HG03135 (cell line): ENCODE results near the gene PITX3.
"Not testable (repeated sequence)": the region's sequence is repeated elsewhere in the genome, so short reads cannot be mapped to it uniquely, and the experiment has no call there.

ENCODE experiments used
- ATAC-seq: cut with Tn5 transposase; IDR thresholded peaks from one replicate; pipeline ENCODE4 v1.9.1; 2021; ENCODE audit warnings: mild to moderate bottlenecking, moderate library complexity; ENCODE audit not compliant: unreplicated experiment

Gene PITX3

GRCh38 chr10:102261196-102261595 is 19.9 kb upstream of the PITX3 start:
- no peak for ATAC-seq

GRCh38 chr10:102255404-102255803 is 14.1 kb upstream of the PITX3 start:
- no peak for ATAC-seq

GRCh38 chr10:102254426-102254825 is 13.1 kb upstream of the PITX3 start:
- ATAC-seq: no peak

GRCh38 chr10:102252508-102252907 is 11.2 kb upstream of the PITX3 start:
- ATAC-seq: not testable (repeated sequence)

DNA sequence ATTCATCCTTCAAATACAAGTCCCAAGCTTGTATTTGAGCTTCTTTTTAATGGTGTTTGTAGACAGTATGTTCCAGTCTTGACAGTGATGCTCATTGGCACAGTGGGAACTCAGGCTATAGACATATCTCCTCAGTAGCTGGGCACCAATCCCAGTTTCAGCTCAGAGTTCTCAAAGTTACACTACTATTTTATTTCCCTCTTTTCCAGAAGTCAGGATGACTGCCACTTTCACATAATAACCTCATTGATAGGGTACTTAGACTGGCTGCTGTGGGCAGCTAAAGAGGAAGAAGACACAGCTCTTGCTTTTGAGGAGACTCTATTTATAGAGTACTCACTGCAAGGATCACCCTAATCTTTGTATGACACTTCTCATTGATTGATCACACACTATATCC is 6.4 kb upstream of the PITX3 start:
- no peak for ATAC-seq

DNA sequence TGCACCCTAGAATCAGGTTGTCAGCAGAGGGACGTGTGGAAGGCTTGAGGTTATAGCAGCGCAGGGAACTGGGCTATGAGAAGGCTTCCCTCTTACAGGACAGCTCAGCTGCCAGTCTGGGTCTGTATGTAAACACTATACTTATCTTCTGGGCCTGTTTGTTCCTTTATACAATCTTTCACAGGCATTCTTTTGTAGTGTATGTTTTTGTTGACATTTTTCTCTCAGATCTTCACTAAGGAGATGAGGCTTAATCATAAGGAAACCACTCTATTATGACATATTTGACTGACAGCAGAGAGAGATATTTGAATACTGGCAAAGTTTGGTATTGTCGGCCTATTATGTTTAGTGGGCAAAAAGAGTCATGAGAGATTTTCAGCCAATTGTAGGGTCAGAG is 4.9 kb upstream of the PITX3 start:
- no peak for ATAC-seq

- ATAC-seq: no peak
Observed at GRCh38 chr10:102245932-102246251, 4.6 kb upstream of the PITX3 start.

GRCh38 chr10:102245082-102245931 is 4.0 kb upstream of the PITX3 start, which contains the start of gene GBF1:
TSS of gene GBF1 (plus strand) at chr10:102245532. CDS start at chr10:102258939, 13,407 bp downstream.
- peak; percentile 92 for ATAC-seq

DNA sequence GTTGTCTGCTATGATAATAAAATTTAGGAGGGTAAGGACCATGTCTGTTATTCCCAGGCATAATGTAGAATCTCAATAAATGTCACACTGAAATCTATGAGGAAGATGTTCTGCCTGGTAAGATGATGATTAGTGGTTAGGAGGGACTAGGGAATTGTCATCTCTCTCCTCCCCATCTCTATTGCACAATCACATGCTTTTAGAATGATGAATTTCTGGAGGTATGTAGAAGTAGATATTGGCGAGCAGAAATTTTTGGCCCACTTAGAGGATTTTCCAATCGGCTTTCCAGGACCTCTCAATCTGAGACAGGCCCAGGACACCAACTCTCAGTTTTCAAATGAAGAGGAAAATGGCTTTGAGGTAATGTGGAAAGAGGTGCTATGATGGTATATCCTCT is 2.0 kb upstream of the PITX3 start:
- ATAC-seq: no peak

DNA sequence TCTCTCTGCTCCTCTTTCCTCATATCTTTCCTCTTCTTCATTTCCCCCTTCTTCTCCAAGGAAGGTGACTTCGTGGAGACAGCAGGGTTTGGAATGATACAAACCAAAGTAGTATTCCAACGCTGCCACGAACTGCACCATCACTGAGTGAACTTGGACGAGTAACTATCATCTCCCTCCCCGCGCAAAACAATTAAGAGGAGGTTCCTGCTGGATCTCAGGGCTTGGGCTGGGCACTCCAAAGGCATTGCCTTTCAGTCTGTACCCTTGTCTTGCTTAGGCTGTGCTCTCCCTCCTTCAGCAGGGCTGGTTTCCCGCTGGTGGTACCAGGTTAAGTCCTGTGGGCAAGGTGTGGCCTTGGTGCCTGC is 790 bp upstream of the PITX3 start:
- no peak for ATAC-seq

DNA sequence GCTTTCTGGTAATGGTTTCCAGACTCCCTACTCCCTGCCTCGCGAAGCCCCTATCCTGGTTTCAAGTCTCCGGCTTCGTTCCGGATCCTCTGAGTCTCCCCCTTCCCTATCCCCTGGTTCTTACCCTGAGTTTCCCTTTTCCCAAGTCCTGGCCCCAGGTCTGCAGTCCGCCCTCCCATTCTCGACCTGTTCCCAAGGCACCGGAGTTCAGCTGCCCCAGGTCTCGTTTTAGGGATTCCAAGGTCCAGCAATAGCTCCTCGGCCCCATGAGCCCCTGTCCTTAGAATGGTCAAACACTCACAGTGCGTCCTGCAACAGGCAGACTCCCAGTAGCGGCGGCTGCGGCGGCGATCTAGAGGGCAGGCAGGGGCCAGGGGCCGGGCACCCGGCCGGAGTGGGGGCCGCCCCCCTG is 274 bp downstream of the PITX3 start:
- no peak for ATAC-seq

DNA sequence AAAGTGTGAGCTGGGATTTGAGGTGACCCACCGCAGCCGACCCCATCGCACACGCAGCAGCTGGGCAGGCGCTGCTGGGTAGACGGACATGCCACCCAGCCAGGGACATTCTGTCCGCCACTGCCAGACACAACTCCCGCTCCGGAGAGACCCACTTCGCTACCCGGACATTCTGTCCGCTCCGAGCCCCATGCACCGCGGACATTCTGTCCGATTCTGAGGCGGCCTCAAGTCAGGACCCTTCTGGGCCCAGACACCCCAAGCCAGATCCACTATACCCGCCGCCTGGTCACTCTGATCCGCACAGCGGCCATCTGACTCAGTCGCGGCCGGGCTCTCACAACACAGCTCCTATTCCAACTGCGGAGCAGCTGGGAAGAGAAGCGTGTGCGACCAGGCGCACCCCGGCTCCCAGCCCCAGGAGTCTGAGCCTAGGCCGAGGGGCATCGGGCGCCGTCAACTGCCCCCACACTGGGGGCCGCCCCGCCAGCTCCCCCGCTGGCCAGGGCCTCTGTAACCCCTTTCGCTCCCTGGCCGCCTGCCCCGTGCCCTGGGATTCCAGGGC is 763 bp downstream of the PITX3 start:
- no peak for ATAC-seq

- ATAC-seq: no peak
Observed at GRCh38 chr10:102237711-102238252, 3.5 kb downstream of the PITX3 start.

- no peak for ATAC-seq
Observed at GRCh38 chr10:102236006-102236405, 5.3 kb downstream of the PITX3 start.

DNA sequence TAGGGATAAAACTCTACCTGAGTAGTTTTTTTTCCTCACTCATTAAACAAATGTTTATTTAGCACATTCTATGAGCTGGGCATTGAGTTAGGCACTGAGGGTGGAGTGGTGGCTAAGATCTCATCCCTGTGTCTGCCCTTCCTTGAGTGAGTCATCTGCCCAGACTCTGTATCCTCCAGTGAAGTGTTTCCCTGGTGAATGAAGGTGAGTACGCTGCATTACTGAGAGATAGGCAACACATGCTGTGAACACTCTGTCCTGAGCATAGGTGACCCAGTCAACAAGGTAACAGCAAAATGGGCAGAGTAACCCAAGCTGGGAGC is 5.8 kb downstream of the PITX3 start:
- no peak for ATAC-seq

- ATAC-seq: no peak
Observed at GRCh38 chr10:102234888-102235597, 6.3 kb downstream of the PITX3 start.

GRCh38 chr10:102233997-102234396 is 7.3 kb downstream of the PITX3 start:
- ATAC-seq: no peak

DNA sequence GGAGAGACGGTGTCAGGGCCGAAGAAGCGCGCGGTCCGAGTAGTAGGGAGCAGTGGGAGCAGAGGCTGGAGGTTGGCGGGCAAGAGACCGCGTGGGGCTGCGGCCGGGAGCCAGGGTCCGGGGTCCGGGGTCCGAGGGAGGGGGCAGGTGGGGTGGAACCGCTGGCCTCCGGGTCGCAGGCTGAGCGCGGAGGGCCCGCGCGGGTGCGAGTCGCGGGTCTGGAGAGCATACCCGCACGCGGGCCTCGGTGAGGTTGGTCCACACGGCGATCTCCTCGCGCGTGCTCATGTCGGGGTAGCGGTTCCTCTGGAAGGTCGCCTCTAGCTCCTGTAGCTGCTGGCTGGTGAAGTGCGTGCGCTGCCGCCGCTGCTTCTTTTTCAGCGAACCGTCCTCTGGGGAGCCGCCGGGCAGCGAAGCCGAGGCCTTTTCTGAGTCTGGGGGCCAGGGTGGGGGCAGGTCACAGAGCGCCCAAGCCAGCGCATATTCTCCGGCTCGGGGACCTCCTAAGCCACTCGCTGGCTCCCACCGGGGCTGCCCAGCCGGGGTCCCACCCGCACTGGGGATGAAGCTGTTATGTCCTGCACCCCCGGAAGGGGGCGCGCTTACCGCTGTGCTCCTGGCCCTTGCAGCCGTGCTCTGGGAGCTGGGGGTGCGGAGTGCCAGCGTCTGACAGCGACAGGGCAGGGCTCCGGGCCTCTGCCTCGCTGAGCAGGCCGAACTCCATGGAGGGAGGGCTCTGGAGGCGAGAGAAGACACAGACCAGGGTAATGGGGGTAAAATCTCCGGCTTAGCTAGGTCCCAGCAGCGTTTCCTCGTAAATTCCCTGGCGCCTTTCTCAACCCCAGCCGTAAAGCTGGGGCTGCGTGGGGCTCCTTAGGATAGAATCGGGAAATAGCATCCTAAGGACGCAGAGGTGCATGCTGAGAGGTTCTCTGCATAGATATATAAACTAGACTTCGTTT is 9.7 kb downstream of the PITX3 start:
- ATAC-seq: no peak

DNA sequence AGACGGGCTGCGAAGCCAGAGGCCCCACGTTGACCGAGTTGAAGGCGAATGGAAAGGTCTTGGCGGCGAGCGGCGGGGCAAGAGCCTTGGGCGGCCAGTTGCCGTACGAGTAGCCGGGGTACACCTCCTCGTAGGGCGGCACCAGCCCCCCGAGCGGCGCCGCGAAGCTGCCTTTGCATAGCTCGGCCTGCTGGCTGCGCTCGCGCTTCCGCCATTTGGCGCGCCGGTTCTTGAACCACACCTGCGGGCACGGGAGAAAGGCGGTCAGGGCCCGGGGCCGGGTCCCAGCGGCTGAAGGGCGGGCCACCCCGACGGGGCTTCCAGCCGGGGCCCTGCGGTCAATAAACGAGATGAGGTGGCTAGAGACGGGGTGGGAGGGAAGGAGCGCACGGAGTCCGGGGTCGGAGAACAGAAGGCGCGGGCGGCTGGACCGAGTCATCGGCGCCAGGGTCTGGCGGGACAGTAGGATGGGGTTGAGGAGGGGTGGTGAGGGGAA is 10.4 kb downstream of the PITX3 start:
- ATAC-seq: no peak

DNA sequence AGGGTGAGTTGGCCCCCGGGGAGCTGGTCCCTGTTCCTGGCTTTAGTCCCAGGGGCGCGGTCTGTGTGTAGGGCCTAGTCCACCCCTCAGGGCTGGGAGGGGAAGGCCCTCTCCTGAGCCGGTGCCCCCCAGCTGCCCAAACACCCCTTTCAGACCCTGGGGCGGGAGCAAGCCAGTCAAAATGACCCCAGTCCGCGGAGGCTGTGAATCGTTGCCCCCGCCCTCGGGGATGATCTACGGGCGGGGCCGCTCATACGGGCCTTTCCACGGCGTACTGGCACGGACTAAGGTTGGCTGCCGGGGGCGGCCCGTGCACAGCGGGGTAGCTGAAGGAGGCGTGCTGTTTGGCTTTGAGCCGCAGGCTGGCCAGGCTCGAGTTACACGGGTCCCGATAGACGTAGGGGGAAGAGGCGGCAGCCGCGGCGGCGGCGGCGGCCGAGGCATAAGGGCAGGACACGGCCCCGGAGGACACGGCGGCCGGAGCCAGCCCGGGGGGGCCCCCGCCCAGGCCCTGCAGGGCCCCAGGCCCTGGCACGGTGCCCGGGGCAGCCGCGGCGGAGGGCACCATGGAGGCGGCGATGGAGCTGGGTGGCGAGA is 10.9 kb downstream of the PITX3 start:
- ATAC-seq: no peak
